Ishikawa (cell line): Measurements from ENCODE around the gene TAS2R50.

Source experiments
- CEBPB ChIP-seq: IDR thresholded peaks from 2 replicates; pipeline ENCODE4 v1.6.1; 2012
- CREB1 ChIP-seq: IDR thresholded peaks from 2 replicates; pipeline ENCODE4 v1.6.1; 2012; ENCODE audit warnings: low read depth
- EGR1 ChIP-seq: IDR thresholded peaks from 2 replicates; pipeline ENCODE4 v1.6.1; 2012
- EP300 ChIP-seq: IDR thresholded peaks from 2 replicates; pipeline ENCODE4 v1.6.1; 2012; ENCODE audit warnings: borderline replicate concordance
- FOXM1 ChIP-seq: IDR thresholded peaks from 2 replicates; pipeline ENCODE4 v1.6.1; 2012; ENCODE audit warnings: low read depth, borderline replicate concordance
- MAX ChIP-seq: IDR thresholded peaks from 2 replicates; pipeline ENCODE4 v1.6.1; 2012
- NFIC ChIP-seq: IDR thresholded peaks from 2 replicates; pipeline ENCODE4 v1.6.1; 2012
- RAD21 ChIP-seq: IDR thresholded peaks from 2 replicates; pipeline ENCODE4 v1.6.1; 2012; ENCODE audit warnings: low read depth
- REST ChIP-seq: IDR thresholded peaks from 2 replicates; pipeline ENCODE4 v1.6.1; 2012; ENCODE audit warnings: low read depth, mild to moderate bottlenecking
- TAF1 ChIP-seq: IDR thresholded peaks from 2 replicates; pipeline ENCODE4 v1.6.1; 2012; ENCODE audit warnings: low read depth, mild to moderate bottlenecking
- TCF12 ChIP-seq: IDR thresholded peaks from 2 replicates; pipeline ENCODE4 v1.6.1; 2012; ENCODE audit warnings: low read depth
- TEAD4 ChIP-seq: IDR thresholded peaks from 2 replicates; pipeline ENCODE4 v1.6.1; 2012
- USF1 ChIP-seq: IDR thresholded peaks from 2 replicates; pipeline ENCODE4 v1.6.1; 2012
- YY1 ChIP-seq: IDR thresholded peaks from 2 replicates; pipeline ENCODE4 v1.6.1; 2012; ENCODE audit warnings: low read depth
- ZBTB7A ChIP-seq: IDR thresholded peaks from 2 replicates; pipeline ENCODE4 v1.6.1; 2012; ENCODE audit warnings: low read depth

Gene TAS2R50

GRCh38 chr12:10986812-10987211 lies at the start of gene TAS2R50:
TAS2R50 (minus strand) TSS chr12:10986912; CDS start chr12:10986860, 52 bp downstream.
- TF ChIP-seq USF1, result no peak
- TF ChIP-seq ZBTB7A, result no peak
- TF ChIP-seq EP300, result no peak
- TF ChIP-seq TCF12, result no peak

- no peak for TF ChIP-seq CREB1
- no peak for TF ChIP-seq REST
- no peak for TF ChIP-seq NFIC
- no peak for TF ChIP-seq EP300
- TF ChIP-seq FOXM1, result no peak
- no peak for TF ChIP-seq USF1
- no peak for TF ChIP-seq TCF12
- TF ChIP-seq MAX, result no peak
- TF ChIP-seq TEAD4, result no peak
- TF ChIP-seq ZBTB7A, result no peak
These were observed 44.6 kb upstream of the TAS2R50 start, which contains the start of gene TAS2R31 for GRCh38 chr12:11031307-11031706. TAS2R31 (minus strand) TSS chr12:11031407; CDS start chr12:11031335, 72 bp downstream.

- TF ChIP-seq MAX (no peak), REST (no peak), FOXM1 (no peak), EGR1 (no peak), YY1 (no peak), NFIC (no peak), TCF12 (no peak), ZBTB7A (no peak), USF1 (no peak), CREB1 (no peak), TEAD4 (no peak), CEBPB (no peak), RAD21 (no peak), TAF1 (no peak), EP300 (no peak)
These were observed 39.4 kb upstream of the TAS2R50 start for GRCh38 chr12:11026118-11026517.

GRCh38 chr12:11023387-11023786 lies 36.7 kb upstream of the TAS2R50 start:
- TF ChIP-seq CEBPB, result no peak
- no peak for TF ChIP-seq NFIC
- no peak for TF ChIP-seq TEAD4
- TF ChIP-seq EGR1, result no peak
- no peak for TF ChIP-seq ZBTB7A
- no peak for TF ChIP-seq TAF1
- no peak for TF ChIP-seq REST

GRCh38 chr12:11022520-11022919 lies 35.8 kb upstream of the TAS2R50 start, which contains the start of gene TAS2R19:
TAS2R19 (minus strand) TSS chr12:11022620; CDS start chr12:11022571, 49 bp downstream.
- TF ChIP-seq CREB1 (no peak), REST (no peak), FOXM1 (no peak), NFIC (no peak), MAX (no peak), USF1 (no peak), EGR1 (no peak), TAF1 (no peak), EP300 (no peak), TEAD4 (no peak)
